MCF 10A (cell line): ENCODE results near the gene CYP17A1. TPM values are rescaled to one million over a fixed set of nuclear protein-coding genes. Genes with fewer than 3 reads are reported as not detected.
"Not testable (repeated sequence)": the region's sequence is repeated elsewhere in the genome, so short reads cannot be mapped to it uniquely, and the experiment has no call there.

Experiments
- BruUV-seq: library from RNA; stranded (reverse); fragments of 400-500 nt; replicated peaks from 2 replicates; lab custom pipeline; 2021; lab: Mats Ljungman, UMichigan
- CTCF ChIA-PET: fragments of 300-600 bp; sonication (Branson Sonifier 250); formaldehyde crosslinking; extraction: SDS; loops from one replicate; lab custom pipeline; 2021; ENCODE audit warnings: antibody characterized with exemption, inconsistent platforms; lab: Yijun Ruan, JAX
- POLR2A ChIA-PET: fragments of 300-600, 350-650 bp; sonication (Branson Sonifier 250); formaldehyde crosslinking; extraction: SDS; loops from one replicate; lab custom pipeline; 2020; ENCODE audit warnings: antibody characterized with exemption, inconsistent platforms; lab: Yijun Ruan, JAX
- DNase-seq: peaks from one replicate; pipeline ENCODE4 v3.0.0-alpha.2; 2018; ENCODE audit not compliant: unreplicated experiment
- H3K27ac Mint-ChIP-seq: one replicate; pipeline ENCODE4 v1.8.0; 2022; ENCODE audit warnings: mild to moderate bottlenecking, low read depth, mixed read lengths; ENCODE audit not compliant: unreplicated experiment
- H3K27me3 Mint-ChIP-seq: one replicate; pipeline ENCODE4 v1.8.0; 2022; ENCODE audit warnings: mixed read lengths; ENCODE audit not compliant: insufficient read depth, unreplicated experiment
- H3K36me3 Mint-ChIP-seq: one replicate; pipeline ENCODE4 v1.8.0; 2022; ENCODE audit warnings: mild to moderate bottlenecking, moderate library complexity, mixed read lengths; ENCODE audit not compliant: insufficient read depth, unreplicated experiment
- H3K4me1 Mint-ChIP-seq: one replicate; pipeline ENCODE4 v1.8.0; 2022; ENCODE audit warnings: mixed read lengths; ENCODE audit not compliant: insufficient read depth, unreplicated experiment
- H3K4me3 Mint-ChIP-seq: one replicate; pipeline ENCODE4 v1.8.0; 2022; ENCODE audit warnings: mild to moderate bottlenecking, moderate library complexity, mixed read lengths; ENCODE audit not compliant: unreplicated experiment
- H3K9me3 Mint-ChIP-seq: one replicate; pipeline ENCODE4 v1.8.0; 2022; ENCODE audit warnings: mixed read lengths; ENCODE audit not compliant: unreplicated experiment
- CTCF ChIP-seq: fragments of 200-600 bp; IDR thresholded peaks from one replicate; pipeline ENCODE4 v1.8.0; 2022; ENCODE audit warnings: antibody characterized with exemption, mild to moderate bottlenecking; ENCODE audit not compliant: unreplicated experiment
- intact Hi-C: fragments of 100-400 bp; cut with micrococcal nuclease; formaldehyde crosslinking; loops from 2 replicates; pipeline ENCODE4 v1.14.1; 2022
- total RNA-seq: library from RNA; stranded (reverse); gene quantifications from 2 replicates; pipeline ENCODE4 v1.2.3, GENCODE V29; 2022

CYP17A1 gene
- total RNA-seq, 1 experiment from 2014 or later, result not detected

GRCh38 chr10:102856758-102857424, 19.7 kb upstream of the CYP17A1 start:
- ChIA-PET CTCF (interaction anchor here (0.7 kb wide), 1 partner anchor 9 kb away, joined by 4 read pairs; no protein-coding TSS in a partner anchor), POLR2A (interaction anchor here (0.7 to 1.2 kb wide), 3 partner anchors 18 to 422 kb away, joined by 3 to 5 read pairs (median 4); no protein-coding TSS in a partner anchor)
- Mint-ChIP-seq H3K27me3 (no peaks in the 10 kb centered on the region), H3K4me1 (peaks cover 13% of the 10 kb centered on the region), H3K4me3 (no peak overlapping the region), H3K9me3 (no peaks in the 10 kb centered on the region), H3K27ac (peak overlapping the region; percentile 40), H3K36me3 (peaks cover 16% of the 10 kb centered on the region)
- intact Hi-C loops, result no loop called here
- no TSS peak for BruUV-seq
- no peak for DNase-seq
- TF ChIP-seq CTCF, result no peak

- H3K27me3 Mint-ChIP-seq, H3K9me3 Mint-ChIP-seq, H3K36me3 Mint-ChIP-seq, intact Hi-C loops, BruUV-seq: not testable (repeated sequence)
- POLR2A ChIA-PET, result interaction anchor here (1.0 to 1.5 kb wide), 2 partner anchors 19 to 143 kb away, joined by 3 to 4 read pairs; no protein-coding TSS in a partner anchor
- H3K4me1 Mint-ChIP-seq, result peaks cover 13% of the 10 kb centered on the region
- peak overlapping the region; percentile 49 for H3K4me3 Mint-ChIP-seq
- DNase-seq, result peak; percentile 87
- CTCF ChIA-PET, result interaction anchor here (0.7 kb wide), 2 partner anchors 8 to 31 kb away, joined by 4 to 5 read pairs; no protein-coding TSS in a partner anchor
- peak overlapping the region; percentile 46 for H3K27ac Mint-ChIP-seq
Observed at GRCh38 chr10:102855731-102856436, 18.7 kb upstream of the CYP17A1 start.

GRCh38 chr10:102853237-102853636, 16.0 kb upstream of the CYP17A1 start:
- DNase-seq, H3K4me3 Mint-ChIP-seq, intact Hi-C loops, H3K27ac Mint-ChIP-seq, BruUV-seq, H3K9me3 Mint-ChIP-seq, POLR2A ChIA-PET, H3K27me3 Mint-ChIP-seq, CTCF ChIA-PET, H3K36me3 Mint-ChIP-seq: not testable (repeated sequence)
- peaks cover 13% of the 10 kb centered on the region for H3K4me1 Mint-ChIP-seq

- DNase-seq, result peak; percentile 21
- Mint-ChIP-seq H3K27me3 (no peaks in the 10 kb centered on the region), H3K27ac (no peak overlapping the region), H3K36me3 (no peaks in the 10 kb centered on the region), H3K4me3 (no peak overlapping the region), H3K9me3 (no peaks in the 10 kb centered on the region), H3K4me1 (peaks cover 5% of the 10 kb centered on the region)
- no peak for TF ChIP-seq CTCF
- ChIA-PET CTCF (interaction anchor here (0.7 to 1.5 kb wide), 2 partner anchors 8 to 52 kb away, joined by 4 to 5 read pairs; no protein-coding TSS in a partner anchor), POLR2A (interaction anchor here (1.2 kb wide), 1 partner anchor 85 kb away, joined by 3 read pairs; no protein-coding TSS in a partner anchor)
- intact Hi-C loops, result no loop called here
- BruUV-seq, result no TSS peak
Observed at GRCh38 chr10:102850025-102850518, 12.9 kb upstream of the CYP17A1 start.
